ENCODE data around the gene ZXDC.

The ZXDC gene

GRCh38 chr3:126490619-126491018 lies 14.9 kb upstream of the ZXDC start:
- DNase-seq (no peak), ATAC-seq (no peak)

GRCh38 chr3:126488886-126489569 lies 13.3 kb upstream of the ZXDC start:
- no peak for DNase-seq
- no peak for ATAC-seq

- DNase-seq (no peak), ATAC-seq (no peak)
These were observed 12.5 kb upstream of the ZXDC start for GRCh38 chr3:126488185-126488584.

GRCh38 chr3:126487151-126487771 lies 11.6 kb upstream of the ZXDC start:
- ATAC-seq = peak; percentile 78
- peak; percentile 24 for DNase-seq

GRCh38 chr3:126486360-126486847 lies 10.7 kb upstream of the ZXDC start:
- ATAC-seq = no peak
- no peak for DNase-seq

GRCh38 chr3:126485956-126486355 lies 10.3 kb upstream of the ZXDC start:
- ATAC-seq = no peak

GRCh38 chr3:126485176-126485897 lies 9.6 kb upstream of the ZXDC start:
- ATAC-seq = no peak
- DNase-seq = no peak

More at GRCh38 chr3:126485956-126486355, 10.3 kb upstream of the ZXDC start:
- no peak for DNase-seq

GRCh38 chr3:126484662-126485061 lies 9.0 kb upstream of the ZXDC start:
- ATAC-seq = no peak
- DNase-seq = no peak

GRCh38 chr3:126484148-126484547 lies 8.5 kb upstream of the ZXDC start:
- DNase-seq (no peak), ATAC-seq (no peak)

GRCh38 chr3:126483321-126483761 lies 7.7 kb upstream of the ZXDC start:
- ATAC-seq (no peak), DNase-seq (no peak)

GRCh38 chr3:126482503-126483255 lies 7.0 kb upstream of the ZXDC start:
- ATAC-seq = no peak

GRCh38 chr3:126481808-126482502 lies 6.3 kb upstream of the ZXDC start:
- no peak for DNase-seq
- peak; percentile 8 for ATAC-seq

More at GRCh38 chr3:126482503-126483255, 7.0 kb upstream of the ZXDC start:
- DNase-seq = no peak

GRCh38 chr3:126480861-126481260 lies 5.2 kb upstream of the ZXDC start:
- no peak for ATAC-seq
- no peak for DNase-seq

GRCh38 chr3:126480206-126480605 lies 4.5 kb upstream of the ZXDC start:
- DNase-seq (no peak), ATAC-seq (no peak)

GRCh38 chr3:126479642-126480041 lies 4.0 kb upstream of the ZXDC start:
- DNase-seq (no peak), ATAC-seq (no peak)

GRCh38 chr3:126478581-126479310 lies 3.1 kb upstream of the ZXDC start:
- ATAC-seq (no peak), DNase-seq (no peak)

GRCh38 chr3:126477061-126477380 lies 1.3 kb upstream of the ZXDC start:
- DNase-seq (no peak), ATAC-seq (no peak)

GRCh38 chr3:126476166-126477060 lies 722 bp upstream of the ZXDC start:
- ATAC-seq (peak; percentile 24), DNase-seq (no peak)

GRCh38 chr3:126474498-126475412 lies 936 bp downstream of the ZXDC start:
- peak; percentile 50 for DNase-seq
- ATAC-seq = no peak

Data from stimulated activated naive CD8-positive, alpha-beta T cell treated with anti-CD3 and anti-CD28 coated beads, Interleukin-15, Interleukin-2, amounts not matched to agents 100 U/mL and 50 U/mL, for 24 hours (primary cell).